GM21515 (cell line): ENCODE data around the gene PRKAR2B.
"Not testable (repeated sequence)": the region's sequence is repeated elsewhere in the genome, so short reads cannot be mapped to it uniquely, and the experiment has no call there.

ENCODE experiments used
- ATAC-seq: cut with Tn5 transposase; IDR thresholded peaks from one replicate; pipeline ENCODE4 v1.9.1; 2021; ENCODE audit not compliant: unreplicated experiment

PRKAR2B gene

DNA sequence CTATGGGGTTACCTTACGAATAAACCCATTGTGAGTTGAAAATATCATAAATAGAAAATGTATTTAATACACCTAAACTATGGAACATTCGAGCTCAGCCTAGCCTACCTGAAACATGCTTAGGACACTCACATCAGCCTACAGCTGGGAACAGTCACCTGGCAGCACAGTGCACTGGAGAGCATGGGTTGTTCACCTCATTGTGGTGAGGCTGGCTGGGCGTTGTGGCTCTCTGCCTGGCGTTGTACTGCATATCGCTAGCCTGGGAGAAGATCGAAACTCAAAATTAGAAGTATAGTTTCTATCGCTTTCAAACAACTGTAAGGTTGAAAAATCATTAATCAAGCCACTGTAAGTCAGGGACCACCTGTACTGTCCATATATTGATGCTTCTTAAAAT lies 107.0 kb downstream of the PRKAR2B start:
- ATAC-seq, result no peak

DNA sequence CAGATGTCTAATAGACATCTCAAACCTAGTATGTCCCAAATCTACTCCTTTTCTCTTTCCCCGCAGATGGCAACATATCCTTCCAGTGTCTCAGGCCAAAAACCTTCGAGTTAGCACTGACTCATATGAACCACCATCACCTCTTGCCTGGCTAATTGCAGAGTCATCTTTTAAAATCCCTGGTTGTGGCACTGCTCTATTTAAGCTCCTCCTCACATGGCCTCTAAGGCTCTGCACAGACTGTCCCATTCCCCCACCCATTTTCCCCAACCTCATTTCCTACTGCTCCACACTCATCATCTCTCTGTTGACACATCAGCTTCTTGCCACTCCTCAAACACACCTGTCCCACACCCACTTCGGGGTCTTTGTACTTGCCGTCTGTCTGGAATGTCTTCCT lies 107.5 kb downstream of the PRKAR2B start:
- no peak for ATAC-seq

DNA sequence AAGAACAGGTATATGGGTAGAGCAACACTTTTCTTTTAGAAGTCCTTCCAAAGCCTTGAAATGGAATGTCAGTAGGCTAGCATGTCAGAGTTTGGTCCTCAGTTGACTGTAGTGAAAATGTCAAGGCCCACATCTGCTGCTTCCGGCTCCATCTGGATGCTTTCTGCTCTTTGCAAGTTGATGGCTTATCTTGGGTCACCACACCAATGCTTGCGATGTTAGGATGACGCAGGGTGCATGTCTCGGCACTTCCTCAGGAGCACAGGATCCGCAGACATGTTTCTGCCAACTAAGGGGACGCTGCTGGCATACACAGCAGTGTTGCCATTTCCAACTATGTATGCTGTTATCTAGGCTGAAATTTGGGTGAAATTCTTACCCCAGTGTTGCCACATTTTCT lies 110.3 kb downstream of the PRKAR2B start:
- no peak for ATAC-seq

DNA sequence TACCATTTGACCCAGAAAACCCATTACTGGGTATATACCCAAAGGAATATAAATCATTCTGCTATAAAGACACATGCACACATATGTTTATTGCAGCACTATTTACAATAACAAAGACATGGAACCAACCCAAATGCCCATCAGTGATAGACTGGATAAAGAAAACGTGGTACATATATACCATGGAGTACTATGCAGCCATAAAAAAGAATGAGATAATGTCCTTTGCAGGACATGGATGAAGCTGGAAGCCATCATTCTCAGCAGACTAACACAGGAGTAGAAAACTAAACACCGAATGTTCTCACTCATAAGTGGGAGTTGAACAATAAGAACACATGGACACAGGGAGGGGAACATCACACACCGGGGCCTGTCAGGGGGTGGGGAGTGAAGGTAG lies 111.2 kb downstream of the PRKAR2B start:
- ATAC-seq, result not testable (repeated sequence)

DNA sequence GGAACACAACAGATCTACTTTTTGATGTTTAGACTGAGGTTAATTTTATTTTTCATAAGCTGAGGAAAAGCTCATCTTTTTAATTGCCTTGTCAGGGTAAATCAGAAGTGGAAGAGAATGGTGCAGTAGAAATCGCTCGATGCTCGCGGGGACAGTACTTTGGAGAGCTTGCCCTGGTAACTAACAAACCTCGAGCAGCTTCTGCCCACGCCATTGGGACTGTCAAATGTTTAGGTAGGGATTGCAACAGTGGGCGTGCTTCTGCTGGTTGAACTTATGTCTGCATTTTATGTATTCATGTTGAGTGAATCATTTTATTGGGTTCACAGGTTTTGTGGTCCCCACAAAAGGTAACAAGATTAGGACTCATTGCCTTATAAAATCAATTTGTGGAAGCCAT lies 112.6 kb downstream of the PRKAR2B start:
- ATAC-seq, result no peak

DNA sequence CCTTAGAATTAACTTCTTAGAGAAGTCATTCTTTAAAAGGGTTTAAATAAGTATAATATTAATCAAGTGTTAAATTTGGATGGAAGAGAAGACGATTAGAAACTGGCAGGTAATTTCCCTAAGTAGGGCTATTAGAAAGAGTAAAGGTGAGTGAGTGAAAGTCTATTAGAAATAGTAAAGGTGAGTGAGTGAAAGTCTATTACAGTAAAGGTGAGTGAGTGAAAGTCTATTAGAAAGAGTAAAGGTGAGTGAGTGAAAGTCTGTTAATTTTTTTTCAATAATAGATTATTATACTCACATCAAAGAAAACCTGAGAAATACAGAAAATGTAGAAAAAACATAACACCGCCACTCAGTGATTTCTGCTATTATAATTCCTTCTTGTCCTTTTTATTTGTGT lies 113.5 kb downstream of the PRKAR2B start:
- no peak for ATAC-seq

DNA sequence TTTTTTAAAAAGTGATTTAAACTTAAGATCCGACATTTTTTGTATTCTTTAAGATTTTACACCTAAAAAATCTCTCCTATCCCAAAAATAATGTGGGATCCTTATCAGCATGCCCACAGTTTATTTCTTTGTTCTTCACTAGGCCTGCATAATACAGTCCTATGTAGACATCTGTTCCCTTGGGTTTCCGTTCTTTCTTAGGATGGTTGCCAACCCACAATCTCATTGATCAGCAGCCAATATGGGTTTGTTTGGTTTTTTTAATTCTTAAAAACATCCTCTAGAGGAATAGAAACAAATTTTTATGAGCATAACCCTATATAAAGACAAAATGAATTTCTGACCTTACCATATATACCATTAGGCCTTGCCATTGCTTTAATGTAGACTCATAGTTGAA lies 115.9 kb downstream of the PRKAR2B start:
- no peak for ATAC-seq

DNA sequence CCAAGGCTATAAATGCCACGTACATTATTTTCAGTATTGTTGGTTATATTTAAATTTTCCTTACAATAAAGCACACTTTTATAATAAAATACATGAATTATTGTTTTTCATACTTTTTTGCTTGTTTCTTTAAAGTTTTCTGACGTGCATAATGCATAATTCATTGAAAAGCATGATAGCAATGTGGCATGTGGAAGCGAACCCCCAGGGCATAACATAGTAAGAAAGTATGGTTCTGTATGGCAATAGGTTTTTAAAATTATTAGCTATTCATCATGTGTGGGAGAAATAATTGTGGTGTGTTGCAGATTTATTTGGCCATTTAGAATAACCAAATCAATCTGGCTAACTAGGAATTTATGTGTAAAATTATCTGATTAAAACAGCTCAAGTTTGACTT lies 116.9 kb downstream of the PRKAR2B start:
- no peak for ATAC-seq

DNA sequence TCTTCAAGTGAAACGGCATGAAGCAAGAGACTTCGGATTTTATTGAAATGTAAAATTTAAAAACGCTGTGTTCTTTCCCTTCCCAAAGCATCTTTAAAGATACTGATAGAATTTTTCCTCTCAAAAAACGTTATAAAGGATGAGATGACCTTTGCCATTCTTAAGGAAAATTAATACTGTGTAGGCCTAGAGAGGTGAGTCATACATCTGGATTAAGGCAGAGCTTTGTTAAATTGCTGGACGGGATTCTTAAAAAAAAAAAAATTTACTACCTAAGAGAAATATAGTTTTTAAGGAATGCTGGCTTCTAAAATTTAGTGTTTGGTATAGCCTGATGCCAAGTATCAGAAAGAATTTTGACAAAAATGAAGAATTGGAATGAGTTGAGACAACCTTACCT lies 118.0 kb downstream of the PRKAR2B start:
- ATAC-seq, result no peak

DNA sequence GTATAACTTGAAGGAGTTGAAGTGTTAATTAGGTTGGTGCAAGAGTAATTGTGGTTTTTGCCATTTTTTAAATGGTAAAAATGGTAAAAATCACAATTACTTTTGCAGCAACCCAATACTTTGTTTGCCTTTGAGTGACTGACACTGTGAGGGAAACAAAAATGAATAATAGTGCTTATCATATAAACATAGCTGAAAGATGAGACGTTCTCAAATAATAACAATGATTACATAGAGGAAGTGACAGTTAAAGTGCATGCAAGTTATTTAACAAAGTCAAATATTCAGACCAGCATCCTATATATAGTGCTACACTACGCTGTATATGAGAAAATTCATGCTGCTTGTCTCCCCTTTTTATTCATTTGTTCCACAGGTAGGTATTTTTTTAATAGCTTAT lies 119.6 kb downstream of the PRKAR2B start:
- no peak for ATAC-seq

DNA sequence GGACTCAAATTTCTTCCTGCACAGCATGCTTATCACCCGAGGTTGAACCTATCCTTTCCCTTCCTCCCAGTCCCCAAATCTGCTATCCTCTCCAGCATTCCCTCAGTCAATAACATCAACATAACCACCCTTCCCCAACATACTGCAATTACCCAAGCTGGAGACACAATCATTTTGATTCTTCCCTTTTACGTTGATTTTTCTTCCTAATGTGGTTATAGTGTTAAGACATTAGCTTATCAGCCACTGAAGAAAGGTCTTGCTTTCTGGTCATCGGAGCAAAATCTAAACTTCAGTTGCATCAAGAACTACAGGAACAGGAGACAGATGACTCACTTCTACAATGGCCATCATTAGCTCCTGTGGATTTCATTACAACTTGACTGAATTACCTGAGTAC lies 120.8 kb downstream of the PRKAR2B start:
- ATAC-seq, result no peak

DNA sequence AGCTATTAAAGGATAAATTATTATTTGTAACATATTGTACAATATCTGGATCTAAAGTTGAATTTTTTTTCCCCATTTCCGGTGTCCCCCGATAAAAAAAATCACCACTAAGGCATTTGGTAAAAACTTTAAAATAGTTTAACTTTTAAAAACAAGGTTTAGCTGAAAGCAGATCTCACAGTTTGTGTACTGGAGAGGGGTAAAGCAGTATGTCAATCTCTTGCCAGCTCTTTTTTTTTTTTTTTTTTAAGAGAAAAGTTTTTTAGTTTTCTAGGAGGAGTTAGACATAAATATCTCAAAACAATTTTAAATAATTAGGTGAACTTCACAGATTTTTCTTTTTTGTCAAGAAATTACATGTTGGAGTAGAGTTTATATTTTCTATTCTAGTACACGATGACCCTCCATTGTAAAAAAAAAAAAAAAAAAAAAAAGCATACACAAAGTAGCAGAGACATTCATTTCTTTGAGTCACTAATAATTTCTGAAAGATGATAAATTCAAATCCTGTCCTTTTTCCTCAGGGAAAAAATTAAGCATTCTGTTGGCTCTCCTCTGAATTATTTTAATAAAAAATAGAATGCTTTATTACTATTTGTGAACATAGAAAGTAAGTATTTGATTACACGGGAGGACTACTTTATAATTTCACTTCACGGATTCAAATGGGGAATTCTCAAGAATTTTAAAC lies 122.4 kb downstream of the PRKAR2B start:
- ATAC-seq, result no peak

DNA sequence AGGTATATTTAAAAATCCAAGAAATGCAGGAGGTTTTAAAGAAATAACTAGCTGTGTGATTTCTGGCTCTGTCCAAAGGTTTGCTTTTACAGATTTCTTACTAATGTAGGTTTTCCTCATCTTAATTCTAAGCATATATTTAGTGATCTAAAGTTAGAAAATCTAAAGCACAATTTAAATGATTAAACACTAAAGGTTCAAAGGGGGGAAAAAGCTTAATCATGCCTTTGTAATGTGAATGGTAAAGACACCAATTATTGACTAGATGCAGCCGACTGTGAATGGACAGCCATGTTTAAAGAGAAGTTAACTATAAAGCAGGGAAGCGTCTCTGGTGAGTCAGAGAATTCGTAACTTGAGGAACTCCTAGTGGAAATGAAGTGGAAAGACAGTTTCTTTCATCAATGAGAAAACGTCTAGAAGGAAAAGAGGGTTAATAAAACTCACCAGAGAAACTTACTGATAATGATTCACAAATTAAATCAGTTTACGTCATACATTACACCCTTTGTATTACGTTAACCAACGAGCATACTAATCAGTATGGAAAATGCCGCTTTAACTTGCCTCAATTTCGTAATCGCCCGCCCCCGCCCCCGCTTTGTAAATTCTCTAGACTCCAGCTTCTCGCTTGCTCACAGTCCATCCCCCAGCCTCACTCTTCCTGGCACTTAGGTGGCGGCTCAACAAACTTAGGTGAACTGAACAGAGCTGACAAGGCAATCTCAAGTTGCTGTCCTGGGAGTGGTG lies 123.2 kb downstream of the PRKAR2B start:
- no peak for ATAC-seq

DNA sequence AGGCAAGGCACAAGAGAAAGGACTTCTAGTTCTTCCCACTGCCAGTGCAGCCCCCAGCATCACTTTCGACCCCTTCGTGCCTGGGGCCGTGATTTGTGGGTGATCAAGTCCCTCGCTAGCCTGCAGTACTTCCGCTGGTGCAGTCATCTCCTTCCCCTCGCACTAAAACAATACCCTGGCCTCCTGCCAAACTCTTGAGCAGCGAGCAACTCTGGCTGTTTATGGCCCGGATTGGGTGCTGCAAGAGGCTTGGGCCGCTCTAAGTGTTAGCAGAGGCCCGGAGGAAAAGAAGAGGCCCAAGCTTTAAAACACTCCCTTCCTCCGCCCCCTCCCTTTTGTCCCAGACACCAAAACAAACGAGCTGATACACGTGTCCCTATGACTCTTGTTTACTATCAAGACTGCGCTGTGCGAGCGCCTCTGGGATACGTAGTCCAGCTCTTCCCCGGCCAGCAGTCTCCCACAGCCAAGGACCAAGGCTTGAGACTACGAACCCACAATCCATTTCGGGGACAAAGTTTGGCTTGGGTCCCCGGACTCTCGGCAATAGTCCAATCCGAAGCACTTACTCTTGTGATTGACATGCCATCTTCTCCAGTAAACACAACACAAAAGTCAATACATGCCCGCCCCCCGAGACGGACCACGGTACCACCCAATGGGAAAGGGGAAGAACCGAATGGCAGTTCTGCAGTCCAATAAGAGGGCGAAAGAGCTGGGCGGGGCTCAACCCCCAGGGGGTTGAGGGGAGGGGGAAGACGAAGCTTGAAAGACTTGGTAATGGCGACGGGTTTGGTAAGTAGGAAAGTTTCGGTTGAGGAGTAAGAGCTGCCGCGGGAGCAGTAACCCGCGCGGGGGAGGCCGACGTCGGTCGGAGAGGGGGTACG lies 124.0 kb downstream of the PRKAR2B start, which contains the start of gene HBP1:
TSS of gene HBP1 (plus strand) at position 771 of the 887 bp plus-strand sequence. CDS start 10,891 bp downstream, outside the sequence.
- ATAC-seq, result peak; percentile 89

DNA sequence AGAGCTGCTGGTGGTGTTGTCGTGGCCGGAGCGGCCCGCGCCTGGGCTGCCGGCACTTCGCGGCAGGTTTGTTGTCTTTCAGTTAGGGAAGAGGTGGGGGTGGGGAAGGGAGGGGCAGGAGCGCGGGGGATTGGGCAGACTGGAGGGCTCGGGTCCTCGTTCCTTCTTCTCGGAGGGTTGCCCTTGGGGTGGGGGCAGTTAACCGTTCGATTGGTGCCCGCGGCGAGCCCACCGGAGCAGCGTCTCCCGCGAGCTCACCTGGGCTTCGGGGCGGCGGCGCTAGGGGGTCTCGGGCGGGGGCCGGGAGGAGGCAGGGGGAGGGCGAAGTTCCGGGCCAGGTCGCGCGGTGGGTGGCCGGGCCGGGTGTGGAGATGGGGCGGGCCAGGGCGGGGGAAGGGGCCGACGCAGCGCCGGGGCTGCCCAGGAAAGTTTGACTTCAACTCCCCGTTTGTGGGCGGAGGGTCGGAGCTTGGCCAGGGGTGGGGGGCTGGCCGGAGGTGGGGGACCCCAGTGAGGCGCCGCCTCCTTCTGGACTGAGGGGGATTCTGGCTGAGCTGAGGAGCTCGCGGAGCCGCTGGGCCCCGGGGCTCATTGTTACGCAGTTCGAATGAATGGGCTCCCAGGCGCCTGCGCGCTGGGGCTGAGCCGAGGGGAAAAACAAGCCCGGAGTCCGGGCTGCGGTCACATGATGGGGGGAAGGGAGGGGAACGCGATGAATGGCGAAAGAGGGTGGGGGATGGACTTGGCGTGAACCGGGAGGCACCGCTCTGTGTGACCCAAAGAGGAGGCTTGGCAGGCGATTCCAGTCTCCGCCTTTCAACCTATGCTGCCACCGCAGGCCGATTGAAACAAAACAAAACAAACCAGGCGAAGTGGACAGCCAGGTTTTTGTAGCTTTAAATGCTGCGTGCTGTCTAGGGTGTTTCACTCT lies 124.9 kb downstream of the PRKAR2B start:
- ATAC-seq, result peak; percentile 27

DNA sequence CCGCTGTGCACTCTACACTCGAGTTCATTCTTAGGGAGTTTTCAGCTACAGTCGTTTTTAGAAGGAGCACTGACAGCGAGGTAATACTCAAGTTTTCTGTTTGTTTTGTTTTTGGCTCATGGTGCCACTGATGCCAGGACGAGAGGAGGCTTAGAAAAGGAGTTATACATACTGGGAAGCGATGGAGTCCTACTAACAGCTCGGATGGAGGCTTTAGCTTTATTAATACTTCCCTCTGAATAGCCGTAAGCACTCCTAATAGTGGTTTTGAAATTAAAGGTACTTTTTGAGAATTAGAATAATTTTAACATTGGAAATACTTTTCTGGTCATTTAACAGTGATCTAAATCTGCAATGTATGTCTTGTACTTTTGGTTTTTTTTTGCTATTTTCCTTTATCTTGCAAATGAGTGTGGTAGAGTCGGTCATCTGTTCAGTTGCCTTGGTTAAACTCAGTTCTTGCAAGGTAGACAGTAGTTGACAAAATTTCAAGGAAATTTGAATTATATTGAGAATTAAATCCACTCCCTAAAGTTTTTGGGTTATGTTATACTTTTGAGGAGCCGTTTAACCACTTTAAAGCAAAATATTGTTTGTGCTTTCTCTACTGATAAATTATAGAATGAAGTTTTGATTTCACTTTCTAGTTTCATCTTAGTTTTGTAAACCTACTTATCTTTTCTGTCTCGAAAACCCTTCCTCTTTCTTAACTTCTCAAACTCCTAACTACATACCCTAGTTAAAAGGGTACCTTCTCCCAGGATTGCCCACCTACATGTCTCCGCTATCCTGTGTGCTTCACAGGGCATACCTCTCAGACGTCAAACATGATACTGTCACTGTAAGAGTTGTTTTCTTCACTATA lies 125.8 kb downstream of the PRKAR2B start:
- no peak for ATAC-seq

DNA sequence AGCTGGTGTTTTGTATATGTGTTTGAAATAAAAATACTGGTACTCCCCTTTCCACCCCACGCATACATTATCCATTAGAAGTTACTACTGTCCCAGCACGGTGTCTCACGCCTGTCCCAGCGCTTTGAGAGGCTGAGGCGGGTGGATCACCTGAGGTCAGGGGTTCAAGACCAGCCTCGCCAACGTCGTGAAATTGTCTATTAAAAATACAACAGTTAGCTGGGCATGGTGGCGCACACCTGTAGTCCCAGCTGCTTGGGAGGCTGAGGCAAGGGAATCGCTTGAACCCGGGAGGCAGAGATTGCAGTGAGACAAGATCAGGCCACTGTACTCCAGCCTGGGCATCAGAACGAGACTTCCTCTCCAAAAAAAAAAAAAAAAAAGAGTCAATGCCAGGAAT lies 127.0 kb downstream of the PRKAR2B start:
- ATAC-seq, result no peak

DNA sequence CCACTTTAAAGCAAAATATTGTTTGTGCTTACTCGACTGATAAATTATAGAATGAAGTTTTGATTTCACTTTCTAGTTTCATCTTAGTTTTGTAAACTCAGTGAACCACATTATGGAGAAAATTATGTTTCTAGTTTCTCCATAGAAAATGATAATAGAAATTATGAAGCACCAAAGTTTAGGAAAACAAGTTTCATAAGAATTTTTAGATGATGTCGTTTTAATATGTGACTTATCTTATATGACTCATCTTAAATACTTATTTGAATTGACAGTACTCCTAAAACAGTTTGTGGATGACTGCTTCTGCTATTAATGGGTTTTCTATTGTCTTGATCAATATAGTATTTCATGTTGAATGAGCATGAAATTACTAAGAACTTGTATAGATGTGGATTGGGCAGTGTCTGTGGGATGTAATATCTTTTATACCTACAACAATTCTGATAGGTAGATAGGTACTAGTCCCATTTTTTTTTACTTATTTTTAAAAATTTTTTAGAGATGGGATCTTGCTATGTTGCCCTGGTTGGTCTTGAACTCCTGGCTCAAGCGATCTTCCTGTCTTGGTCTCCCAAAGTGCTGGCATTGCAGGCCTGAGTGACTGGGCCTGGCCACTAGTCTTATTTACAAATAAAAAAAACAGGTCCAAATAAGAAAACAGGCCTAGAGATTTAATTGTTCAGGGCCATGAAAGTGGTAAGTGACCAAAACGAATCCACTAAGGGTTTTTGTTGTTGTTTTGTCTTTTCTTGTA lies 127.9 kb downstream of the PRKAR2B start:
- ATAC-seq, result no peak

DNA sequence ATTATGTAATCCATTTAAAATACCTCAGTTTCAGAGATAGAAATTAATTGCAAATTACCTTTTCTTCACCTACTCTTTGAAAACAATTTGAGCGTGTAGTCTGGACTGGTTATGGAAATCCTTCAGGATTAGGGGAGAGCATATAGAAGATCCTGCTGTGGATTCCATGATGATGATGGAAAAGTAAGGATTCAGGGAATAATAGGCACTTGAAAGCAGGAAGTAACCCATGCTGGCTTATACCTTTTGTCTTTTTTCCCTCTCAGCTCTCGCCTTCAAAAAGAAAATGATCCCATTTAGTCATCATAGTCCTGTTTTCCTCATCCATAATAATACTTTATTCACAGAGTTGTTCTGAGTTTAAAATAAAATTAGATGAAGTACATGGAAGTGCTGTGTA lies 128.7 kb downstream of the PRKAR2B start:
- ATAC-seq, result no peak
